RWPE1 (cell line): Measurements from ENCODE around the gene KCNB1.

Experiments used
- CTCF ChIA-PET: fragments of 350-600 bp; sonication (Branson Sonifier 250); formaldehyde crosslinking; extraction: SDS; loops from one replicate; lab custom pipeline; 2021; lab: Yijun Ruan, JAX
- POLR2A ChIA-PET: fragments of 400-600 bp; formaldehyde crosslinking; extraction: SDS; loops from one replicate; lab custom pipeline; 2020; ENCODE audit warnings: antibody characterized with exemption; ENCODE audit not compliant: low non-redundant PET; lab: Yijun Ruan, JAX
- DNase-seq: peaks from one replicate; pipeline ENCODE4 v3.0.0; 2012; ENCODE audit warnings: low spot score
- H3K27ac ChIP-seq: fragments of 450-650 bp; 2 replicates; pipeline ENCODE4 v1.5.1; 2017
- CTCF ChIP-seq: fragments of 450-650 bp; conservative IDR thresholded peaks from 2 replicates; pipeline ENCODE4 v1.5.1; 2017; ENCODE audit warnings: low read depth, mild to moderate bottlenecking

KCNB1 gene

GRCh38 chr20:49446808-49447207 lies 35.7 kb downstream of the KCNB1 start:
- H3K27ac ChIP-seq, result peak overlapping the region; percentile 3; the same call in 1 of the 2 replicates
- no peak for TF ChIP-seq CTCF
- ChIA-PET POLR2A (no interaction called here), CTCF (interaction anchor here (0.6 to 0.7 kb wide), 2 partner anchors 19 to 106 kb away, joined by 3 read pairs; no protein-coding TSS in a partner anchor)
- no peak for DNase-seq

- ChIA-PET CTCF (interaction anchor here (0.6 to 0.7 kb wide), 2 partner anchors 20 to 106 kb away, joined by 3 read pairs; no protein-coding TSS in a partner anchor), POLR2A (no interaction called here)
Observed at GRCh38 chr20:49446080-49446479, 36.4 kb downstream of the KCNB1 start.

GRCh38 chr20:49445176-49445575 lies 37.3 kb downstream of the KCNB1 start:
- DNase-seq, result peak; percentile 46
- CTCF ChIA-PET, result interaction anchor here (0.7 to 1.0 kb wide), 2 partner anchors 39 to 1349 kb away, joined by 3 to 5 read pairs; no protein-coding TSS in a partner anchor
- peak overlapping the region; percentile 2; the same call in 1 of the 2 replicates for H3K27ac ChIP-seq
- POLR2A ChIA-PET, result no interaction called here
- no peak for TF ChIP-seq CTCF

More at GRCh38 chr20:49446080-49446479, 36.4 kb downstream of the KCNB1 start:
- no peak for TF ChIP-seq CTCF
- no peak for DNase-seq
- no peak overlapping the region for H3K27ac ChIP-seq

- ChIA-PET POLR2A (no interaction called here), CTCF (interaction anchor here (0.7 to 1.0 kb wide), 2 partner anchors 39 to 1350 kb away, joined by 3 to 5 read pairs; no protein-coding TSS in a partner anchor)
- H3K27ac ChIP-seq, result peak overlapping the region; percentile 2; the same call in 1 of the 2 replicates
- no peak for DNase-seq
- no peak for TF ChIP-seq CTCF
Observed at GRCh38 chr20:49444553-49444990, 37.9 kb downstream of the KCNB1 start.

- TF ChIP-seq CTCF, result no peak
- no peak for DNase-seq
- ChIA-PET CTCF (interaction anchor here (0.6 to 2.0 kb wide), 3 partner anchors 15 to 664 kb away, joined by 3 to 6 read pairs (median 5); no protein-coding TSS in a partner anchor), POLR2A (no interaction called here)
- H3K27ac ChIP-seq, result no peak overlapping the region
Observed at GRCh38 chr20:49437057-49437456, 45.4 kb downstream of the KCNB1 start.

- ChIA-PET CTCF (interaction anchor here (0.5 to 1.4 kb wide), 5 partner anchors 19 to 250 kb away, joined by 3 to 4 read pairs (median 3); partner anchors contain the start of gene KCNB1), POLR2A (no interaction called here)
- no peak overlapping the region for H3K27ac ChIP-seq
- no peak for TF ChIP-seq CTCF
- no peak for DNase-seq
Observed at GRCh38 chr20:49435639-49436038, 46.8 kb downstream of the KCNB1 start.
